Keratinocyte (primary cell): ENCODE data around the gene EIF4E1B. TPM values are rescaled to one million over a fixed set of nuclear protein-coding genes. Genes with fewer than 3 reads are reported as not detected.

ENCODE experiments used
- DNase-seq: peaks from one replicate; pipeline ENCODE4 v3.0.0-alpha.2; 2011; ENCODE audit warnings: low read depth, missing footprints, low spot score
- FAIRE-seq: peaks from 2 replicates; lab custom pipeline; 2011; peaks lifted over from hg19 to GRCh38; lab: Jason Lieb, UNC
- H2AFZ ChIP-seq: 2 replicates; pipeline ENCODE4 v1.6.0; 2012; ENCODE audit warnings: low read length, control low read depth, inconsistent platforms; ENCODE audit not compliant: control insufficient read depth
- H3K27ac ChIP-seq: 2 replicates; pipeline ENCODE4 v1.5.1; 2011; ENCODE audit warnings: low read length; ENCODE audit not compliant: control insufficient read depth, insufficient read depth
- H3K27me3 ChIP-seq: 3 replicates; pipeline ENCODE4 v1.6.0; 2011; ENCODE audit warnings: low read length; ENCODE audit not compliant: control insufficient read depth, insufficient read depth; ENCODE audit errors: extremely low read depth
- H3K36me3 ChIP-seq, 2 experiments: 2 replicates in 1 of 2; 3 replicates in 1 of 2; pipeline ENCODE4 v1.5.1; 2011; ENCODE audit warnings: low read length in 2 of 2, mild to moderate bottlenecking in 1 of 2; ENCODE audit not compliant: control insufficient read depth in 2 of 2, insufficient read depth in 2 of 2; ENCODE audit errors: extremely low read depth in 1 of 2
- H3K4me1 ChIP-seq: 3 replicates; pipeline ENCODE4 v1.5.1; 2011; ENCODE audit warnings: low read length; ENCODE audit not compliant: control insufficient read depth, insufficient read depth; ENCODE audit errors: extremely low read depth
- H3K4me2 ChIP-seq: 3 replicates; pipeline ENCODE4 v1.6.0; 2011; ENCODE audit warnings: low read depth, low read length; ENCODE audit not compliant: control insufficient read depth, insufficient read depth; ENCODE audit errors: extremely low read depth
- H3K4me3 ChIP-seq, 3 experiments: fragments of 200-600 bp in 1 of 3; sonication (generic) in 1 of 3; 2 replicates in 2 of 3; 3 replicates in 1 of 3; pipeline ENCODE4 v1.5.1; 2011 to 2016; ENCODE audit warnings: low read length in 3 of 3, mild to moderate bottlenecking in 3 of 3, control low read depth in 2 of 3, inconsistent platforms in 1 of 3, low read depth in 1 of 3, mixed read lengths in 1 of 3, mixed run types in 1 of 3, moderate library complexity in 1 of 3; ENCODE audit not compliant: control insufficient read depth in 2 of 3, insufficient read depth in 2 of 3; ENCODE audit errors: extremely low read depth in 1 of 3
- H3K79me2 ChIP-seq: 2 replicates; pipeline ENCODE4 v1.6.0; 2012; ENCODE audit warnings: low read length; ENCODE audit not compliant: control insufficient read depth, insufficient read depth
- H3K9ac ChIP-seq: 3 replicates; pipeline ENCODE4 v1.6.0; 2011; ENCODE audit warnings: low read length; ENCODE audit not compliant: control insufficient read depth, insufficient read depth; ENCODE audit errors: extremely low read depth
- H3K9me1 ChIP-seq: 3 replicates; pipeline ENCODE4 v1.6.0; 2011; ENCODE audit warnings: low read length; ENCODE audit not compliant: control insufficient read depth, insufficient read depth; ENCODE audit errors: extremely low read depth
- H3K9me3 ChIP-seq: 2 replicates; pipeline ENCODE4 v1.5.1; 2012; ENCODE audit warnings: low read depth, low read length; ENCODE audit not compliant: control insufficient read depth
- H4K20me1 ChIP-seq: 3 replicates; pipeline ENCODE4 v1.6.0; 2011; ENCODE audit warnings: low read length; ENCODE audit not compliant: control insufficient read depth, insufficient read depth; ENCODE audit errors: extremely low read depth
- EZH2 ChIP-seq: IDR thresholded peaks from one replicate; pipeline ENCODE4 v1.6.1; 2012; ENCODE audit warnings: inconsistent platforms, mild to moderate bottlenecking, low read length, moderate library complexity
- dilution Hi-C: fragments of 300-500 bp; cut with MboI; formaldehyde crosslinking; loops from one replicate; pipeline ENCODE4 v1.7.0; 2020; ENCODE audit warnings: low sequenced_read_pairs; ENCODE audit not compliant: extremely low pct_ligation_motif_present
- polyA plus RNA-seq, 5 experiments: library from polyadenylated mRNA; depleted of rRNA in 3 of 5; stranded (reverse) in 3 of 5; stranded (forward) in 1 of 5; unstranded in 1 of 5; fragments of >200 nt; gene quantifications; 1 replicate in 1 of 5; 2 replicates in 3 of 5; 3 replicates in 1 of 5; pipeline versions ENCODE4 v1.2.1 to v1.2.3, GENCODE V29; 2011 to 2012; ENCODE audit warnings: missing spikeins in 2 of 5, low read depth in 1 of 5, low replicate concordance in 1 of 5
- TF ChIP-seq, protein P1 (sequence below), 3 experiments: IDR thresholded peaks in 1 of 3; conservative IDR thresholded peaks in 1 of 3; optimal IDR thresholded peaks in 1 of 3; 2 replicates in 2 of 3; 3 replicates in 1 of 3; pipeline versions ENCODE3 to v1.5.1; 2011; ENCODE audit warnings: low read length in 3 of 3, mild to moderate bottlenecking in 3 of 3, moderate library complexity in 2 of 3, control low read depth in 1 of 3, inconsistent platforms in 1 of 3; ENCODE audit not compliant: insufficient read depth in 2 of 3; ENCODE audit errors: extremely low read depth in 1 of 3

The EIF4E1B gene
- polyA plus RNA-seq, 1 donor (not counting 4 experiments of a cell fraction or from before 2014, with no cell fraction given): not detected

DNA sequence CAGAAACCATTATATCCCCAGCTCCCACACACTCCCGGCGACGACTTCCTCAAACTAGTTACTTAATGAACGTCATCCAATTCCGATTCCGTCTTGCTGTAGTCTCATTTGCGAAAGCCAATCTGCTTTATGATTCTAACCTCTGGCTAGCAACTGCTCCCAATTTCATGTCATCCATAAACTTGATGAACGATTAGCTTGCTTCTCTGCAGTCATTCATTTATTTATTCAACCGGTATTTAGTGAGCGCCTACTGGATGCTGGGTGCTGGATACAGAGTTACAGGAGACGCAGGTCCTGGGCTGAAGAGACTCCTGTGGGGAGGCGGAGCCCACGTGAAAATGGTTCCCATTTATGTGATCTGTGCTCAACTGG is 63.0 kb downstream of the EIF4E1B start:
- Histone ChIP-seq H3K27me3 (peaks cover 50% of the 10 kb centered on the region), H3K9ac (no peak overlapping the region), H3K4me1 (no peaks in the 10 kb centered on the region), H4K20me1 (no peaks in the 10 kb centered on the region), H3K27ac (no peak overlapping the region), H3K4me3 (no peak overlapping the region), H3K9me1 (no peaks in the 10 kb centered on the region), H3K4me2 (peak overlapping the region; percentile 4), H3K36me3 (no peaks in the 10 kb centered on the region), H3K79me2 (no peaks in the 10 kb centered on the region), H2AFZ (no peak overlapping the region), H3K9me3 (no peaks in the 10 kb centered on the region)
- DNase-seq (no peak), FAIRE-seq (no peak)
- TF ChIP-seq, protein P1, sequence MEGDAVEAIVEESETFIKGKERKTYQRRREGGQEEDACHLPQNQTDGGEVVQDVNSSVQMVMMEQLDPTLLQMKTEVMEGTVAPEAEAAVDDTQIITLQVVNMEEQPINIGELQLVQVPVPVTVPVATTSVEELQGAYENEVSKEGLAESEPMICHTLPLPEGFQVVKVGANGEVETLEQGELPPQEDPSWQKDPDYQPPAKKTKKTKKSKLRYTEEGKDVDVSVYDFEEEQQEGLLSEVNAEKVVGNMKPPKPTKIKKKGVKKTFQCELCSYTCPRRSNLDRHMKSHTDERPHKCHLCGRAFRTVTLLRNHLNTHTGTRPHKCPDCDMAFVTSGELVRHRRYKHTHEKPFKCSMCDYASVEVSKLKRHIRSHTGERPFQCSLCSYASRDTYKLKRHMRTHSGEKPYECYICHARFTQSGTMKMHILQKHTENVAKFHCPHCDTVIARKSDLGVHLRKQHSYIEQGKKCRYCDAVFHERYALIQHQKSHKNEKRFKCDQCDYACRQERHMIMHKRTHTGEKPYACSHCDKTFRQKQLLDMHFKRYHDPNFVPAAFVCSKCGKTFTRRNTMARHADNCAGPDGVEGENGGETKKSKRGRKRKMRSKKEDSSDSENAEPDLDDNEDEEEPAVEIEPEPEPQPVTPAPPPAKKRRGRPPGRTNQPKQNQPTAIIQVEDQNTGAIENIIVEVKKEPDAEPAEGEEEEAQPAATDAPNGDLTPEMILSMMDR (optimal IDR thresholded peaks at IDR 0.05 in 1 of 3, IDR thresholded peaks at IDR 0.05 in 1 of 3, conservative IDR thresholded peaks at IDR 0.05 in 1 of 3; ENCODE audit: extremely low read depth in 1 of 3, insufficient read depth in 2 of 3, low read length in 3 of 3): no peak
- TF ChIP-seq EZH2: no peak
- dilution Hi-C loops: no loop called here

DNA sequence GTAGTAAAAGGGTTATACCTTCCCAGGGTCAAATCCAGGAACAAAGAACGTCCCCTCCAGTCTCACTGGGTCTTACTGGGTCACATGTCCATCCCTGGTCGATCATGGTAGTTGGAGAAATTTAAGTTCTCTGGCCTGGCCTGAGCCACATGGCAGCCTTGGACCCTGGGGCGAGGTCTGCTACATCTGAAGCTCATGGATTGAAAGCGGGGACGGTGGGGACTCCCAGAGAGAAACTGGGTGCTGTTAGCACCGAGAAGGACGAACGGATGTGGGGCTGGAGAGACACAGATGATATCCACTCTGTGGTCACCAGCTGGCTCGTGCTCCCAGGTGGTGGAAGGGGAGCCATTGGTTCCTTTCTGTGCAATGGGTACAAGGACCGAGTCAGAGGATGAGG is 63.7 kb downstream of the EIF4E1B start:
- H3K36me3 ChIP-seq: no peaks in the 10 kb centered on the region
- dilution Hi-C loops: no loop called here
- H2AFZ ChIP-seq: no peak overlapping the region
- H3K4me3 ChIP-seq: no peak overlapping the region
- no peak overlapping the region for H3K9ac ChIP-seq
- no peaks in the 10 kb centered on the region for H4K20me1 ChIP-seq
- DNase-seq: no peak
- TF ChIP-seq, protein P1 (optimal IDR thresholded peaks at IDR 0.05 in 1 of 3, IDR thresholded peaks at IDR 0.05 in 1 of 3, conservative IDR thresholded peaks at IDR 0.05 in 1 of 3; ENCODE audit: extremely low read depth in 1 of 3, insufficient read depth in 2 of 3, low read length in 3 of 3): no peak
- no peak for TF ChIP-seq EZH2
- no peaks in the 10 kb centered on the region for H3K79me2 ChIP-seq
- H3K9me3 ChIP-seq: no peaks in the 10 kb centered on the region
- H3K27me3 ChIP-seq: peaks cover 57% of the 10 kb centered on the region
- no peak overlapping the region for H3K27ac ChIP-seq
- FAIRE-seq: no peak
- H3K9me1 ChIP-seq: no peaks in the 10 kb centered on the region
- no peak overlapping the region for H3K4me2 ChIP-seq
- H3K4me1 ChIP-seq: no peaks in the 10 kb centered on the region
